Amniotic epithelial cell (primary cell): Measurements from ENCODE around the gene DNAJC6.
"Not testable (repeated sequence)": the region's sequence is repeated elsewhere in the genome, so short reads cannot be mapped to it uniquely, and the experiment has no call there.

Experiments
- DNase-seq: peaks from one replicate; pipeline ENCODE4 v3.0.0-alpha.2; 2010; ENCODE audit warnings: low read depth

DNAJC6 gene

GRCh38 chr1:65309304-65310077 lies at the start of gene DNAJC6:
Gene DNAJC6 (plus strand): TSS chr1:65309543. CDS start chr1:65309746, 203 bp downstream.
- peak; percentile 62 for DNase-seq

GRCh38 chr1:65259816-65260215 lies 49.5 kb upstream of the DNAJC6 start:
- no peak for DNase-seq

- peak; percentile 60 for DNase-seq
Observed at GRCh38 chr1:65260851-65261473, 48.4 kb upstream of the DNAJC6 start.

- no peak for DNase-seq
Observed at GRCh38 chr1:65263286-65263685, 46.1 kb upstream of the DNAJC6 start.

GRCh38 chr1:65264197-65264929 lies 45.0 kb upstream of the DNAJC6 start:
- DNase-seq: peak; percentile 56

- DNase-seq: no peak
Observed at GRCh38 chr1:65265296-65265650, 44.1 kb upstream of the DNAJC6 start.

GRCh38 chr1:65265651-65266351 lies 43.5 kb upstream of the DNAJC6 start:
- DNase-seq: no peak

GRCh38 chr1:65266476-65266875 lies 42.9 kb upstream of the DNAJC6 start:
- no peak for DNase-seq

- no peak for DNase-seq
Observed at GRCh38 chr1:65267271-65267670, 42.1 kb upstream of the DNAJC6 start.

GRCh38 chr1:65267683-65268082 lies 41.7 kb upstream of the DNAJC6 start:
- DNase-seq: no peak

GRCh38 chr1:65269612-65270011 lies 39.7 kb upstream of the DNAJC6 start:
- DNase-seq: no peak

GRCh38 chr1:65276197-65276939 lies 33.0 kb upstream of the DNAJC6 start:
- DNase-seq: no peak

GRCh38 chr1:65277605-65278347 lies 31.6 kb upstream of the DNAJC6 start:
- DNase-seq: peak; percentile 37

GRCh38 chr1:65278376-65279069 lies 30.8 kb upstream of the DNAJC6 start:
- no peak for DNase-seq

- no peak for DNase-seq
Observed at GRCh38 chr1:65279070-65279779, 30.1 kb upstream of the DNAJC6 start.

GRCh38 chr1:65281846-65282245 lies 27.5 kb upstream of the DNAJC6 start:
- no peak for DNase-seq

GRCh38 chr1:65284229-65284628 lies 25.1 kb upstream of the DNAJC6 start:
- DNase-seq: no peak

GRCh38 chr1:65289449-65289848 lies 19.9 kb upstream of the DNAJC6 start:
- no peak for DNase-seq

- DNase-seq: not testable (repeated sequence)
Observed at GRCh38 chr1:65291818-65292217, 17.5 kb upstream of the DNAJC6 start.
